A673 (cell line): ENCODE data around the gene NPPC. TPM values are rescaled to one million over a fixed set of nuclear protein-coding genes. Genes with fewer than 3 reads are reported as not detected.
A peak's percentile ranks its signal among the peaks of the same experiment; 100 is the strongest.

Experiments
- BruUV-seq: library from RNA; stranded (reverse); fragments of 400-500 nt; replicated peaks from 2 replicates; lab custom pipeline; 2021; lab: Mats Ljungman, UMichigan
- CTCF ChIA-PET: fragments of 300-600 bp; sonication (Branson Sonifier 250); formaldehyde crosslinking; loops from one replicate; lab custom pipeline; 2022; ENCODE audit warnings: antibody characterized with exemption; lab: Charles Lee
- POLR2A ChIA-PET: fragments of 300-600 bp; sonication (Branson Sonifier 250); formaldehyde crosslinking; loops from one replicate; lab custom pipeline; 2022; ENCODE audit warnings: antibody characterized with exemption; ENCODE audit not compliant: low non-redundant PET; lab: Charles Lee
- DNase-seq: peaks from one replicate; pipeline ENCODE4 v3.0.0-alpha.2; 2015; ENCODE audit warnings: low spot score
- H3K27ac ChIP-seq: fragments of 200-600 bp; sonication (generic); 2 replicates; pipeline ENCODE4 v1.5.1; 2016; ENCODE audit warnings: mixed run types, low read depth, mild to moderate bottlenecking, mixed read lengths, antibody characterized with exemption, low read length; ENCODE audit not compliant: poor library complexity, severe bottlenecking
- H3K27me3 ChIP-seq: fragments of 200-600 bp; sonication (generic); replicated peaks from 2 replicates; pipeline ENCODE4 v1.6.1; 2017; ENCODE audit warnings: mixed run types, low read depth, mild to moderate bottlenecking, mixed read lengths, antibody characterized with exemption, low read length; ENCODE audit not compliant: insufficient read depth, poor library complexity
- H3K36me3 ChIP-seq: fragments of 200-600 bp; sonication (generic); 2 replicates; pipeline ENCODE4 v1.6.1; 2016; ENCODE audit warnings: mixed run types, mild to moderate bottlenecking, mixed read lengths, antibody characterized with exemption, low read length; ENCODE audit not compliant: insufficient read depth, poor library complexity, severe bottlenecking
- H3K4me1 ChIP-seq: fragments of 200-600 bp; sonication (generic); 2 replicates; pipeline ENCODE4 v1.6.1; 2017; ENCODE audit warnings: mixed run types, mild to moderate bottlenecking, mixed read lengths, antibody characterized with exemption, low read length; ENCODE audit not compliant: insufficient read depth, poor library complexity, severe bottlenecking
- H3K4me3 ChIP-seq: fragments of 200-600 bp; sonication (generic); 2 replicates; pipeline ENCODE4 v1.5.1; 2016; ENCODE audit warnings: low read depth, mixed run types, mild to moderate bottlenecking, mixed read lengths, low read length; ENCODE audit not compliant: poor library complexity, severe bottlenecking
- H3K9me3 ChIP-seq: fragments of 200-600 bp; sonication (generic); 2 replicates; pipeline ENCODE4 v1.6.1; 2016; ENCODE audit warnings: mixed run types, low read depth, mild to moderate bottlenecking, mixed read lengths, antibody characterized with exemption, low read length; ENCODE audit not compliant: poor library complexity, severe bottlenecking
- CTCF ChIP-seq: fragments of 300-800, 200-600 bp; sonication (generic); conservative IDR thresholded peaks from 2 replicates; pipeline ENCODE4 v1.5.1; 2017; ENCODE audit warnings: low read depth, mild to moderate bottlenecking, antibody characterized with exemption, low read length, moderate library complexity, mixed read lengths
- EZH2 ChIP-seq: fragments of 200-600 bp; sonication (generic); IDR thresholded peaks from 2 replicates; pipeline ENCODE4 v1.6.1; 2017; ENCODE audit warnings: borderline replicate concordance, low read depth, mild to moderate bottlenecking, mixed read lengths, antibody characterized with exemption, low read length; ENCODE audit not compliant: poor library complexity, severe bottlenecking
- intact Hi-C: fragments of 100-400 bp; cut with micrococcal nuclease; formaldehyde crosslinking; loops from one replicate; pipeline ENCODE4 v1.10.0; 2022; ENCODE audit not compliant: unreplicated experiment
- total RNA-seq: library from RNA; stranded (reverse); gene quantifications from 2 replicates; pipeline ENCODE4 v1.2.3, GENCODE V29; 2021

Gene NPPC
- total RNA-seq, 1 experiment from 2014 or later = not detected

- Histone ChIP-seq H3K27ac (no peak overlapping the region), H3K36me3 (no peaks in the 10 kb centered on the region), H3K27me3 (peaks cover 60% of the 10 kb centered on the region), H3K9me3 (peaks cover 5% of the 10 kb centered on the region), H3K4me1 (peaks cover 24% of the 10 kb centered on the region), H3K4me3 (no peak overlapping the region)
- DNase-seq = no peak
- no TSS peak for BruUV-seq
- no peak for TF ChIP-seq CTCF
- TF ChIP-seq EZH2 = no peak
- intact Hi-C loops = no loop called here
- CTCF ChIA-PET = no interaction called here
- POLR2A ChIA-PET = no interaction called here
Measured at GRCh38 chr2:231886071-231886681, 40.0 kb downstream of the NPPC start.

- ChIA-PET CTCF (interaction anchor here (0.7 kb wide), 1 partner anchor 441 kb away, joined by 4 read pairs; no protein-coding TSS in a partner anchor), POLR2A (no interaction called here)
- Histone ChIP-seq H3K4me1 (peaks cover 24% of the 10 kb centered on the region), H3K4me3 (no peak overlapping the region), H3K9me3 (peaks cover 5% of the 10 kb centered on the region), H3K27me3 (peaks cover 68% of the 10 kb centered on the region), H3K27ac (no peak overlapping the region), H3K36me3 (no peaks in the 10 kb centered on the region)
- no TSS peak for BruUV-seq
- no peak for DNase-seq
- TF ChIP-seq EZH2 = no peak
- no peak for TF ChIP-seq CTCF
- intact Hi-C loops = no loop called here
Measured at GRCh38 chr2:231884438-231885140, 41.6 kb downstream of the NPPC start.

GRCh38 chr2:231883468-231883881 lies 42.7 kb downstream of the NPPC start:
- Histone ChIP-seq H3K9me3 (peaks cover 5% of the 10 kb centered on the region), H3K4me1 (peaks cover 24% of the 10 kb centered on the region), H3K27me3 (peaks cover 64% of the 10 kb centered on the region), H3K4me3 (no peak overlapping the region), H3K36me3 (no peaks in the 10 kb centered on the region), H3K27ac (no peak overlapping the region)
- BruUV-seq = no TSS peak
- TF ChIP-seq CTCF (no peak), EZH2 (no peak)
- intact Hi-C loops = no loop called here
- ChIA-PET POLR2A (no interaction called here), CTCF (interaction anchor here (0.9 kb wide), 1 partner anchor 206 kb away, joined by 3 read pairs; no protein-coding TSS in a partner anchor)
- peak; percentile 94 for DNase-seq
